Mesodermal cell (in vitro differentiated cells): ENCODE measurements around the gene ARRDC2.

Experiments used
- H3K27ac ChIP-seq: 2 replicates; pipeline ENCODE4 v1.7.0; 2013; ENCODE audit warnings: mild to moderate bottlenecking, low read depth, low read length, moderate library complexity; ENCODE audit not compliant: severe bottlenecking
- H3K36me3 ChIP-seq: 2 replicates; pipeline ENCODE4 v1.7.1; 2013; ENCODE audit warnings: mild to moderate bottlenecking, low read length, moderate library complexity; ENCODE audit not compliant: control insufficient read depth, insufficient read depth
- H3K4me1 ChIP-seq: one replicate; pipeline ENCODE4 v1.7.1; 2013; ENCODE audit warnings: mild to moderate bottlenecking, low read length; ENCODE audit not compliant: insufficient read depth, control insufficient read depth, poor library complexity, severe bottlenecking
- H3K4me3 ChIP-seq: 2 replicates; pipeline ENCODE4 v1.7.0; 2013; ENCODE audit warnings: low read length, control low read depth, mild to moderate bottlenecking; ENCODE audit not compliant: insufficient read depth, poor library complexity, severe bottlenecking; ENCODE audit errors: extremely low read depth
- H3K9me3 ChIP-seq: 2 replicates; pipeline ENCODE4 v1.7.1; 2013; ENCODE audit warnings: mild to moderate bottlenecking, low read length, moderate library complexity; ENCODE audit not compliant: control insufficient read depth
- WGBS, 2 experiments: methylation state at CpG; one replicate each; pipeline ENCODE4 v1.1.5; 2013; ENCODE audit warnings: missing lambda C conversion rate in 2 of 2; ENCODE audit not compliant: insufficient coverage in 2 of 2; 5-methylcytosine and 5-hydroxymethylcytosine counted together

Gene ARRDC2

DNA sequence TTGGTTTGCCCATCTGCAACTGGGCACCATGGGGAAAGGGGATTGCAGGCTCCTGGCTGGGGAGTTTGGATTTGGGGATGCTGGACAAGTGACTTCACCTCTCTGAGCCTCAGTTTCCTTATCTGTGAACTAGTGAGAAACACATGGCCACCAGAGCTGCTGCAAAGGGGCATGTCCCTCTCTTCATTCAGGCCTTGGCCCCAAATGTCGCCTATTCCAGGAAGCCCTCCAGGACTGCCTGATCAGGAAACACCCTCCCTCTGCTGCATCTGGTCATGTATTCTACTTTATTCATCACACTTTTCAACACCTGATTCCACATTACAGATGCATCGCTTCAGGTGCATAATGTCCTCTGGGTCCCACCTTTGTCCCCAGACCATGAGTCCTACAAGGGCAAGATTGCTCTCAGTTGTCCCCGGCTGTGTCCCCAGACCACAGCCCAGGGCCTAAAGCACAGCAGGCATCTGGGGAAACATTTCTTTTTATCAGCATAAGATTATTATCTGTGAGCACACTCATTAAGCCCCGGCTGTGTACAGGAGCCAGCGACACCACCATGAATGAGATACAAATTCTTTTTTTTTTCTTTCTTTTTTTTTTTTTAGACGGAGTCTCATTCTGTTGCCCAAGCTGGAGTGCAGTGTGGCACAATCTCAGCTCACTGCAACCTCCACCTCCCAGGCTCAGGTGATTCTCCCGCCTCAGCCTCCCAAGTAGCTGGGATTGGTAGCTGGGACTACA is 37.5 kb downstream of the ARRDC2 start:
- WGBS, 2 experiments: 94 to 95% methylated on average over 5 to 6 of the region's 7 CpGs
- Histone ChIP-seq H3K9me3 (no peaks in the 10 kb centered on the region), H3K36me3 (no peaks in the 10 kb centered on the region), H3K27ac (no peak overlapping the region), H3K4me3 (no peak overlapping the region), H3K4me1 (no peaks in the 10 kb centered on the region)

- Histone ChIP-seq H3K36me3 (no peaks in the 10 kb centered on the region), H3K9me3 (no peaks in the 10 kb centered on the region), H3K4me1 (no peaks in the 10 kb centered on the region), H3K27ac (no peak overlapping the region), H3K4me3 (no peak overlapping the region)
- 84 to 89% methylated on average over 13 to 14 of the region's 14 CpGs for WGBS, 2 experiments
Measured at GRCh38 chr19:18046059-18046718, 38.2 kb downstream of the ARRDC2 start.

GRCh38 chr19:18049385-18049784 is 41.4 kb downstream of the ARRDC2 start:
- Histone ChIP-seq H3K4me1 (no peaks in the 10 kb centered on the region), H3K4me3 (no peak overlapping the region), H3K9me3 (no peaks in the 10 kb centered on the region), H3K36me3 (no peaks in the 10 kb centered on the region), H3K27ac (no peak overlapping the region)
- WGBS, 2 experiments: 82 to 94% methylated on average over 7 to 8 of the region's 10 CpGs

DNA sequence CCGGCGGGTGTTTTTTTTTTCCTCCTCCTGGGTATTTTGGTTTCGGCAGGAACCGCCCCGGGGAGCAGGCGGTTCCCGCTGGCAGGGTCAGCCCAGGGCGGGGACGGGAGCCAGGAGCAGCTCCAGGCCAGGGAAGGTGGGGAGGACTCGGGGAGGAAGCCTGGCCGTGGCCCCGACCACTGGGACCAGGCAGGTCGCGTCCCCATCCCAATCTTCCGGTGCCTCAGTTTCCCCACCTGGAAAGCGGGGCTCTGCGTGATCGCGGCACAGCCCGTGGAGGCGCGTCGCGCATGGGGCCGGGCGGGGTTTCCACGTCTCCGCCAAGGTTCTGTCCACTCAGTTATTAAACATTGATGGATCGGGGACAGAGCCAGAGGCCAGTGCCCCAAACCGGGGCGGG is 43.9 kb downstream of the ARRDC2 start:
- Histone ChIP-seq H3K9me3 (no peaks in the 10 kb centered on the region), H3K4me1 (no peaks in the 10 kb centered on the region), H3K4me3 (no peak overlapping the region), H3K27ac (no peak overlapping the region), H3K36me3 (no peaks in the 10 kb centered on the region)
- 77 to 88% methylated on average over 9 to 19 of the region's 31 CpGs for WGBS, 2 experiments

- no peak overlapping the region for H3K27ac ChIP-seq
Measured at GRCh38 chr19:18053576-18054219, 45.7 kb downstream of the ARRDC2 start.

DNA sequence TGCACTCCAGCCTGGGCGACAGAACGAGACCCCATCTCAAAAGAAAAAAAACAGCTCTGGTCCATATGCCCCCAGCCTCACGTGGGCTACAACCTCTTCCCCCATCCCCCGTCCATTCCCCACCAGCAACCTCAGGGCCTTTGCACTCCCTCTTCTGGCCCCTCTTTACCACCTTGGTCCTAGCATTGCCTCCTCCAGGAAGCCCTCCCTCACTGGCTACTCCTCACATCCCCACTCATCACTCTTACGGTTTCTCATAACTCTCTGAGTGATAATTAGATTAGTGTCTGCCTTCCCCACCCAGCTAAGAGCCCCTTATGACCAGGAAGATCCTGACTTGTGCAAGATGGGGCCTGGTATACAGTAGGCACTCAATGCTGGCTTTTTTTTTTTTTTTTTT is 48.0 kb downstream of the ARRDC2 start:
- no peaks in the 10 kb centered on the region for H3K9me3 ChIP-seq
- H3K27ac ChIP-seq: no peak overlapping the region
- no peaks in the 10 kb centered on the region for H3K36me3 ChIP-seq
- H3K4me3 ChIP-seq: no peak overlapping the region
- H3K4me1 ChIP-seq: no peaks in the 10 kb centered on the region
- WGBS, 2 experiments: 86% methylated on average over 4 of the region's 5 CpGs; no CpG with 5 or more reads in 1 of the 2 experiments

More at GRCh38 chr19:18053576-18054219, 45.7 kb downstream of the ARRDC2 start:
- no peak overlapping the region for H3K4me3 ChIP-seq
- no peaks in the 10 kb centered on the region for H3K4me1 ChIP-seq
- WGBS, 2 experiments: 87 to 98% methylated on average over 2 to 5 of the region's 9 CpGs
- no peaks in the 10 kb centered on the region for H3K9me3 ChIP-seq
- H3K36me3 ChIP-seq: no peaks in the 10 kb centered on the region

DNA sequence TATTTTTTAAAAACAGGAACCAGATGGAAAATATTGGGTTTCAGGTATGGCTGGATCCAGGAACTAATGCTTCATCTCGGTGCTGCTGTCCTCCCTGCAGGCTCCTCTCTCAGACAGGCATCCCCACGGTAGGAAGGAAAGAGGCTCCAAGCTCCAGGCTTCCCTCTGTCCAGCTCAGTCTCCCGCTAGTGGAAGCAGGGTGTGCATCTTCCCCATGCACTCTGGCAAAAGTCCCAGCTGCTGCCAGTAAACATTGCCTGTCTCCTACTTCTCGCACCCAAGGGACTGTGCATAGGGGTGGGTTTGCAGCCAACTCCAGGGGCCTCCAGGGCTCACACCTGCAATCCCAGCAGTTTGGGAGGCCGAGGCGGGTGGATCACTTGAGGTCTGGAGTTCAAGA is 49.6 kb downstream of the ARRDC2 start:
- Histone ChIP-seq H3K36me3 (no peaks in the 10 kb centered on the region), H3K9me3 (no peaks in the 10 kb centered on the region), H3K4me1 (no peaks in the 10 kb centered on the region), H3K27ac (no peak overlapping the region), H3K4me3 (no peak overlapping the region)
- WGBS, 2 experiments: 89% methylated on average over 5 of the region's 6 CpGs

DNA sequence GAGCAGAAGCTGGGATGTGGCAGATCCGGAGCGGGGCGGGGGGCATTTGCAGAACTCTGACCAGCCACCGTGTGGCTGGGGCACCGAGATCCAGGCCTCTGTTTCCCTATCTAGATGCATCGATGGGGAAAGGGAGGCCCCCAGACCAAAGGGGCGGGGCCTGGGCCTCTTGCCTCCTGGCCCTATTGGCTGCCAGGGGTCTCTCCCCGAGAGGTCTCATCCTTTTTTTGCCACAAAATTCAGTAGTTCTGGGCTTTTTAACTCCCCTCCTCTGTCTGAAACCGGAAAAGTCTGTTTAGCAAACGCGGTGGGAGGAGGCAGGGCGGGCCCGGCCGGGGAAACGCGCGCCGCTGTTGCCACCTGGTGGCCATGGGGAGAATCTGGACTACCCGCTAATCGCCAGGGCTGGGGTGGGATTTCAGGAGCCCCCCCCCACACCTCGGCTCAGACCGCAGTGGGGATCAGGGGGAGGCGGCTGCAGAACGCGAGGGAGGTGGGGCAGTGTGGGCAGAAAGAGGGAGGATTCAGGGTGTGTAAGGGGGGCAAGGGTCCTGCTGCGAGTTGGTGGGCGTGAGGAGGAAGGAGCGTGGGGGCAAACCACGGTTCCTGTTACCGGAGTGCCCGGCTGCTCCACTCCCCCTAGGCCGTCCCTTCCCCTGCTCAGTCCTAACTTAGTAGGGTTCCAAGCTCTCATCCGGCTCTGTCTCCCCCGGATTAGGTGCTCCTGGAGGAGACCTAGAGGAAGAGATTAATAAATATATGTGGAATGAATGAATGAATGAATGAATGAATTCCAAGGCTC is 50.4 kb downstream of the ARRDC2 start:
- Histone ChIP-seq H3K27ac (peak overlapping the region; percentile 66), H3K4me1 (no peaks in the 10 kb centered on the region), H3K9me3 (no peaks in the 10 kb centered on the region), H3K4me3 (peak overlapping the region; percentile 18), H3K36me3 (no peaks in the 10 kb centered on the region)
- WGBS, 2 experiments: 5 to 8% methylated on average over 20 to 28 of the region's 34 CpGs

GRCh38 chr19:18059297-18059696 is 51.3 kb downstream of the ARRDC2 start:
- Histone ChIP-seq H3K4me1 (no peaks in the 10 kb centered on the region), H3K4me3 (no peak overlapping the region)
- 75 to 78% methylated on average over 7 to 8 of the region's 8 CpGs for WGBS, 2 experiments

GRCh38 chr19:18059902-18060301 is 51.9 kb downstream of the ARRDC2 start:
- Histone ChIP-seq H3K9me3 (no peaks in the 10 kb centered on the region), H3K27ac (no peak overlapping the region), H3K4me1 (no peaks in the 10 kb centered on the region), H3K36me3 (no peaks in the 10 kb centered on the region), H3K4me3 (no peak overlapping the region)
- 74 to 76% methylated on average over 3 to 5 of the region's 5 CpGs for WGBS, 2 experiments

More at GRCh38 chr19:18059297-18059696, 51.3 kb downstream of the ARRDC2 start:
- no peaks in the 10 kb centered on the region for H3K9me3 ChIP-seq
- no peak overlapping the region for H3K27ac ChIP-seq
- H3K36me3 ChIP-seq: no peaks in the 10 kb centered on the region
